Calu3 (cell line): ENCODE results near the gene HOXC6. TPM values are rescaled to one million over a fixed set of nuclear protein-coding genes. Genes with fewer than 3 reads are reported as not detected.
A peak's percentile ranks its signal among the peaks of the same experiment; 100 is the strongest.

Experiments used
- BruUV-seq: library from RNA; stranded (reverse); fragments of 400-500 nt; replicated peaks from 2 replicates; lab custom pipeline; 2021; lab: Mats Ljungman, UMichigan
- CTCF ChIA-PET: fragments of 300-600 bp; sonication (Branson Sonifier 250); formaldehyde crosslinking; loops from one replicate; lab custom pipeline; 2022; ENCODE audit warnings: antibody characterized with exemption; lab: Charles Lee
- DNase-seq: peaks from one replicate; pipeline ENCODE4 v3.0.0; 2022
- H3K27ac Mint-ChIP-seq: one replicate; pipeline ENCODE4 v1.8.0; 2022; ENCODE audit warnings: mixed read lengths; ENCODE audit not compliant: unreplicated experiment
- H3K27me3 Mint-ChIP-seq: one replicate; pipeline ENCODE4 v1.8.0; 2022; ENCODE audit warnings: mixed read lengths; ENCODE audit not compliant: unreplicated experiment
- H3K36me3 Mint-ChIP-seq: one replicate; pipeline ENCODE4 v1.8.0; 2022; ENCODE audit warnings: mild to moderate bottlenecking, moderate library complexity, mixed read lengths; ENCODE audit not compliant: insufficient read depth, unreplicated experiment
- H3K4me1 Mint-ChIP-seq: one replicate; pipeline ENCODE4 v1.8.0; 2022; ENCODE audit warnings: mild to moderate bottlenecking, low read depth, mixed read lengths; ENCODE audit not compliant: unreplicated experiment
- H3K4me3 Mint-ChIP-seq: one replicate; pipeline ENCODE4 v1.8.0; 2022; ENCODE audit warnings: mild to moderate bottlenecking, low read depth, moderate library complexity, mixed read lengths; ENCODE audit not compliant: unreplicated experiment
- H3K9me3 Mint-ChIP-seq: one replicate; pipeline ENCODE4 v1.8.0; 2022; ENCODE audit warnings: low read depth, mixed read lengths; ENCODE audit not compliant: unreplicated experiment
- CTCF ChIP-seq: fragments of 200-600 bp; IDR thresholded peaks from one replicate; pipeline ENCODE4 v1.8.0; 2022; ENCODE audit warnings: antibody characterized with exemption; ENCODE audit not compliant: unreplicated experiment
- intact Hi-C: fragments of 100-400 bp; cut with micrococcal nuclease; formaldehyde crosslinking; loops from one replicate; pipeline ENCODE4 v1.10.0; 2022; ENCODE audit not compliant: unreplicated experiment
- total RNA-seq: library from RNA; stranded (reverse); gene quantifications from 2 replicates; pipeline ENCODE4 v1.2.3, GENCODE V29; 2022

The HOXC6 gene
- total RNA-seq, 1 experiment from 2014 or later, result 1.2 TPM

DNA sequence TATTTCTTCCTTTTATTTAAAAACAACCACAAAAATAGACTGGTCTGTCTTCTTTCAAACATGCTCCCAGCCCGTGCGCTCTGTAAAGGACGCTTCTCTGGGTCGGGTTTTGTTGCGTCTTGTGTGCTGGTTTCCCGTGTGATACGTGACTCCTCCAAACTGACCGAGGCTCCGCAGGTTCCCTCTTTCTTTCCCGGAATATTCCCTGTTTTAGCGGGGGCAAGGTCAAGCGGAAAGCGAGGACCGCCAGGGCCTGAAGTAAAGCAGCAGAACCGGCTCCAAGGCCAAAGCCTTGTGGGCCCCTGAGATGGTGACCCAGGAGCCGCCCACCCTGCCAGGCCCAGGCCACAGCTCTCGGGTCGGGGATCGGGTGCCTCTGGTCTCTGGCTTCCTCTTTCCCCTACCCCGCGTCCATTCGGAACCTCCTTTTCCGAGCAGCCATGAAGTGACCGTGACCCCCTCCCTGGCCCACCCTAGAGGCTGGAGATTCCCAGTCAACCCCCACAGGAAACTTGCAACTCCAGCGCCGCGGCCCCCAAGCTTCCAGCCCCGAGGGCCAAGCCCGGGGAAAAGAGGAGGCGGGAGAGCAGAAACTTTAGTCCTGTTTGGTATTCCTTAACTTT is 44.2 kb upstream of the HOXC6 start:
- no peak for TF ChIP-seq CTCF
- DNase-seq, result no peak
- Mint-ChIP-seq H3K36me3 (peaks cover 28% of the 10 kb centered on the region), H3K4me3 (no peak overlapping the region), H3K4me1 (peaks cover 6% of the 10 kb centered on the region), H3K27me3 (peaks cover 100% of the 10 kb centered on the region), H3K27ac (no peak overlapping the region), H3K9me3 (no peaks in the 10 kb centered on the region)
- CTCF ChIA-PET, result interaction anchor here (1.6 kb wide), 1 partner anchor 241 kb away, joined by 3 read pairs; no protein-coding TSS in a partner anchor
- intact Hi-C loops, result no loop called here
- BruUV-seq, result no TSS peak

DNA sequence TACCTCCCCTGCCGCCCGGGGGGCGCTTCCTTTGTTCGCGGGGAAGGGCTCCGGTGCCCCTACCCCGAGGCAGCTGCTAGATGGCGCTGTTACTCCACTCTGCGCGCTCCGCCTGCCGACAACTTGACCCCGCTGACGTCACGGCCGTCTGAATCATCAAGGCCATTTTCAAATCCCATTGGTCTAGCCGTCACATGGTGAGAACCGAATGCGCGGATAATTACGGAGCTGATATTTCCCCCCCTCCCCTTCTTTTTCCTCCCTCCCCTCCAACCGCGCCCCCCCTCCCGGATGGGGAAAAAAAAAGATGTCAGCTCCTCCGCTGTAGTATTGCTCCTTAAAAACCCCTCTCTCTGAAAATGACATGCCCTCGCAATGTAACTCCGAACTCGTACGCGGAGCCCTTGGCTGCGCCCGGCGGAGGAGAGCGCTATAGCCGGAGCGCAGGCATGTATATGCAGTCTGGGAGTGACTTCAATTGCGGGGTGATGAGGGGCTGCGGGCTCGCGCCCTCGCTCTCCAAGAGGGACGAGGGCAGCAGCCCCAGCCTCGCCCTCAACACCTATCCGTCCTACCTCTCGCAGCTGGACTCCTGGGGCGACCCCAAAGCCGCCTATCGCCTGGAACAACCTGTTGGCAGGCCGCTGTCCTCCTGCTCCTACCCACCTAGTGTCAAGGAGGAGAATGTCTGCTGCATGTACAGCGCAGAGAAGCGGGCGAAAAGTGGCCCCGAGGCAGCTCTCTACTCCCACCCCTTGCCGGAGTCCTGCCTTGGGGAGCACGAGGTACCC is 43.1 kb upstream of the HOXC6 start, which contains the start of gene HOXC10:
Gene HOXC10, plus strand, starts transcription at position 246 of the 791 bp plus-strand sequence. Its CDS starts 114 bp downstream, at position 360.
- Mint-ChIP-seq H3K9me3 (no peaks in the 10 kb centered on the region), H3K36me3 (peaks cover 28% of the 10 kb centered on the region), H3K27me3 (peaks cover 100% of the 10 kb centered on the region), H3K4me1 (peaks cover 16% of the 10 kb centered on the region), H3K4me3 (peak within 1 kb of the TSS; percentile 59), H3K27ac (peak within 1 kb of the TSS; percentile 65)
- CTCF ChIA-PET, result interaction anchor here (0.7 to 2.1 kb wide), 11 partner anchors 9 to 242 kb away, joined by 3 to 9 read pairs (median 3); partner anchors contain the start of gene HOXC6
- peak; percentile 92 for DNase-seq
- intact Hi-C loops, result no loop called here
- TF ChIP-seq CTCF, result peak; percentile 72
- no TSS peak for BruUV-seq

GRCh38 chr12:53985692-53985993 is 42.6 kb upstream of the HOXC6 start:
- BruUV-seq, result no TSS peak
- CTCF ChIA-PET, result interaction anchor here (1.0 to 2.1 kb wide), 4 partner anchors 18 to 222 kb away, joined by 3 to 7 read pairs (median 4); no protein-coding TSS in a partner anchor
- no peak for TF ChIP-seq CTCF
- Mint-ChIP-seq H3K4me3 (peak overlapping the region; percentile 59), H3K27me3 (peaks cover 100% of the 10 kb centered on the region), H3K9me3 (no peaks in the 10 kb centered on the region), H3K4me1 (peaks cover 22% of the 10 kb centered on the region), H3K27ac (peak overlapping the region; percentile 65), H3K36me3 (peaks cover 28% of the 10 kb centered on the region)
- no peak for DNase-seq
- intact Hi-C loops, result no loop called here

DNA sequence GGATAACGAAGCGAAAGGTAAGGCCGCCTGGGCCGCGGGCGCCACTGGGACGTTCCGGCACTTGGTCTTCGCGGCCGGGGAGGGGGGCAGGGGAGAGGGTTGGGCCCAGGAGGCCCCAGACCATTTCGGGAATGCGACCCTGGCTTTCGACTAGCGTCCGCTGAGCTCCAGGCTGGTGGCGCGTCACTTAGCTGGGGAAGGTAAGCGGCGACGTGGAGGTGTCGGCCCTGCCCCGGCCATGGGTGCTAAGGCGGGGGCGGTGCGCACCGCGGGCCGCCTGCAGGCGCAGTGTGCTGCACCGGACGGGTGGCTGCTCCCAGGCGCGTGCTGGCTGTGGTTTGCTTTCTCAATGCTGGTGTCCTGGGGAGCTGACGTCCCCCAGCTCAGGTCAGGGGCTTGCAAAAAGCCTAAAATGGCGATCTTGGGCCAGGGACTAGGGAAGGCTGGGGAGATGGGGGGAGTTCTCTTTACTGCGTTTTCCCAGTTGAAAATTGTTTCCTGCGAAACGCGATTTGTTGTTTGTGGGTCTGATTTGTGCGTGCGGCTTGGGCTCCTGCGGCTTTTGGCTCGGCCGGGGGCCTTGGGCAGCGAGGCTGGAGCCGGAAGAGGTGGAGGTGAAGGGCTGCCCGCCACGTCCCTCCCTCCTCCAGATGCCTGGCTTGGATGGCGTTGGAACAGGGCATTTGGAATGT is 42.1 kb upstream of the HOXC6 start:
- H3K4me3 Mint-ChIP-seq, result peak overlapping the region; percentile 59

More for the DNA sequence above, 42.1 kb upstream of the HOXC6 start:
- CTCF ChIA-PET, result interaction anchor here (0.6 to 2.1 kb wide), 4 partner anchors 8 to 222 kb away, joined by 3 to 7 read pairs (median 4); no protein-coding TSS in a partner anchor
- Mint-ChIP-seq H3K27ac (no peak overlapping the region), H3K9me3 (no peaks in the 10 kb centered on the region), H3K4me1 (peaks cover 22% of the 10 kb centered on the region), H3K27me3 (peaks cover 100% of the 10 kb centered on the region), H3K36me3 (peaks cover 28% of the 10 kb centered on the region)
- no peak for TF ChIP-seq CTCF
- BruUV-seq, result no TSS peak
- intact Hi-C loops, result no loop called here
- DNase-seq, result peak; percentile 51
